ENCODE measurements around the gene ZWILCH.
"Not testable (repeated sequence)": the region's sequence is repeated elsewhere in the genome, so short reads cannot be mapped to it uniquely, and the experiment has no call there.

Gene ZWILCH

GRCh38 chr15:66581972-66582537 lies 76.9 kb downstream of the ZWILCH start:
- DNase-seq (ENCODE audit: low spot score): no peak

DNA sequence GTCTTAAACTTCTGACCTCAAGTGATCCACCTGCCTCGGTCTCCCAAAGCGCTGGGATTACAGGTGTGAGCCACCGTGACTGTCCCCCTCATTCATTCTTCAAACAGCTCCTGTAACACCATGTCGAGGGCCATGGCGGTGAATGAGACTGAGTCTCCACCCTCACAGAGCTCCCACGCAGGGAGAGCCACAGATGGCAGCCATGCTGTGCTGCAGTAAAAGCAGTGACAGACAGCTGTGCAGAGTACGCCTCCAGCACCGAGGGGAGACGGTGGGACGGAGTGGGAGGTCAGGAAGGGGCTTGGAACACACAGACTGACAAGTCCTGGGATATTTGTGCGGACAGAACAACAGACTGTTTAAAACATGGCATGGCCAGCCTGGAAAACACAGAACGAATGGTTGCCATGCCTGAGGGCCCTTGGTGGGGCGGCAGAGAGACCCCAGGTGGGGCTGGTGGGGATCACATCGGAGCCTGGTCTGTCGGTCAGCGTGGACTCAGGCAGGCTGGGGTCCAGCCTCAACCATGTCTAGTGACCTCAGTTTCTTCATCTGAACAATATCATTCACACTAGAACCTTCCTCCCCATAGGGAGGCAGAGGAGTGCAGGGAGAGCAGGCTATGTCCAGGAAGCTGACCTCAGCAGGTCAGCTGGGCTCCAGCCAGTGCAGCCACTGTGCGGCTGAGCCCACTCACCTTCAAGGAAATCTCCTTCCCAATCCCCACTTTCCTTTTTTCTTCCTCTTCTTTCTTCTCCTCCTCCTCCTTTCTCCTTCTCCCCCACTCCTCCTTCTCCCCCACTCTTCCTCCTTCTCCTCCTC lies 81.2 kb downstream of the ZWILCH start:
- DNase-seq (ENCODE audit: low spot score): no peak

DNA sequence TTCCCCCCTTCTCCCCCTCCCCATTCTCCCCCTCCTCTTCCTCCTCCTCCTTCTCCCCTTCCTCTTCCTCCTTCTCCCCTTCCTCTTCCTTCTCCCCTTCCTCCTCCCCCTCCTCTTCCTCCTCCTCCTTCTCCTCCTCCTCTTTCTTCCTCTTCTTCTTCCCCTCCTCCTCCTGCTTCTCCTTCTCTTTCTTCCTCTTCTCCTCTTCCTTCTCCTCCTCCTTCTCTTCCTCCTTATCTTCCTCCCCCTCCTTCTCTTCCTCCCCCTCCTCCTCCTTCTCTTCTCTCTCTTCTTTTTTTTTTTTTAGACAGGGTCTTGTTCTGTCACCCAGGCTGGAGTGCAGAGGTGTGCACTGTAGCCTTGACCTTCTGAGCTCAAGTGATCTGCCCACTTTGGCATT lies 81.9 kb downstream of the ZWILCH start:
- no peak for DNase-seq (ENCODE audit: low spot score)

DNA sequence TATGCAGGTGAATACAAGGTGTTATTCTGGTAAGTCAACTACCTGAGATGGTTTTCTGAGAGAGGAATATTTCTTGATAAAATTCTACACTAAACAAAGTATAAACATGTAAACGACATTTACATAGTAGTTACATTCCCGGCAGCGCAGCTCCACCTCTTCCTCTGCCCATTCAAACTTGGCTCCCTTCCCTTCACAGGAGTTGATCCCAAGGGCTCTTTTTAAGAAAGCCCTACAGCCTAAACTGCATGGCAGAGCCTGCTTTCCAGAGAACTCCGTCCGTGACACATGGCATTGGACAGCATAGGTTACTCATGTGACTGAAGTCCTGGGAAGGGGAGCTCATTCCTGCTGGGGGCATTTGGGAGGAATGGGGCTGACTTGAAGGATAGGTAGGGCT lies 82.6 kb downstream of the ZWILCH start:
- DNase-seq (ENCODE audit: low spot score): no peak

GRCh38 chr15:66588537-66588936 lies 83.4 kb downstream of the ZWILCH start:
- no peak for DNase-seq (ENCODE audit: low spot score)

DNA sequence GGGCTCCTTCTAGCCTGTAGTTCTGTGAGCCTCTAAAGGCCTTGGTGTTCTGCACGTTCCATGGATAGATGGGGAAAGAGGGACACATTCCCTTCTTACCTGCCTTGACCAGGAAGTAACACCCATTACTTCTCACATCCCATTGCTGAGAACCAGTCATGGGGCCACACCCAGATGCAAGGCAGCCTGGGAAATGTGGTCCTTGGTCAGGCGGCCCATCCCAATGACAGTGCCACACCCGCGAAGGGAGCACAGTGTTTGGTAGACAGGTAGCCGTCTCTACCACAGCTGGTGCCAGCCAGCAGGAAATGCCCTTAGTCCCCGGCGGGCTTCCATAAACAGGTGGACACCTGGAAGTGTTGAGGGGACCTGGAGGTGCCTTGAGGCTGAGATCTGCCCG lies 83.8 kb downstream of the ZWILCH start:
- DNase-seq (ENCODE audit: low spot score): no peak

DNA sequence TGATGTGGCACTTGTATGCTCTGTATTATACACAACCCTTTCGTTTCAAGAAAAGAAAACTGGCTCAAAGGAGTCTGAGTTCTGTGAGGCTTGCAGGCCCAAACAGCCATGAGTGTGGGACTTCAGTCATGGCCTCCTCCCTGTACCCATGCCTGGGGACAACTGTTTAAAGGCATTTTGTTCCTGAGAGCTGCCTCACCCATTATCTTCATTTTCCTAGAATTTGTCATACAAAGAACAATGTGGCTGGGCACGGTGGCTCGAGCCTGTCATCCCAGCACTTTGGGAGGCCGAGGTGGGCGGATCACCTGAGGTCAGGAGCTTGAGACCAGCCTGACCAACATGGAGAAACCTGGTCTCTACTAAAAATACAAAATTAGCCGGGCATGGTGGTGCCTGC lies 84.3 kb downstream of the ZWILCH start:
- not testable (repeated sequence) for DNase-seq (ENCODE audit: low spot score)

GRCh38 chr15:66590435-66590834 lies 85.3 kb downstream of the ZWILCH start:
- no peak for DNase-seq (ENCODE audit: low spot score)

- no peak for DNase-seq (ENCODE audit: low spot score)
These were observed 86.3 kb downstream of the ZWILCH start for GRCh38 chr15:66591322-66591862.

DNA sequence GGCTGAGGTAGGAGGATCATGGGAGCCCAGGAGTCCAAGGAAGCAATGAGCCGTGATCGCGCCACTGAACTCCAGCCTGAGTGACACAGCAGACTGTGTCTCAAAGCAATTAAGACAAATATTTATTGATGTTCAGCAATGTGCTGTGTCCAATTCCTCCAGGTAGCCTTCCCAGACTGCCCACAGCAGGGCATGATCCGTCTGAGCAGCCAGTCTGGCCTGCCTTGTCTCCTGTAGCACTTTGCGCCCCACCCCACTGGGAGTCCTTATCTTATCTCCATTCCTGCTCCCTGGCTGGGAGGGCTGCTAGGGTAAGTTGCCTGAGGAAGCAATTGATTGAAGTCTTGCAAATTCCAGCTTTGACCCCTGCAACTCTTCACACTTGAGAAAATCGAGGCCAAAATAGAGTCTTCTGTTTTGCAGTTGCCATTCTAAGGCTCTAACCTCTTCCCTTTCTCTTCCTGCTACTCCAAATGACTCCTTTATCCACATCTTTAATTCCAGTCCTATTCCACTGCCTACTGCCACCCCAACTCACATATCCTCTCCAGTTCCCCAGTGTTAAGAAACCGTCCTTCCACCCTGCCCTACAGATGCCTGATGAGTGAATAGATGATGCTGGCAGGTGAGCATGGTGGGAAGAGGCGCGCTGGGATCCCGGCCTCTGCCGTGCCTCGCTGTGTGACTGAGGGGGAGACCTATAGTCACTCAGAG lies 87.5 kb downstream of the ZWILCH start:
- no peak for DNase-seq (ENCODE audit: low spot score)

DNA sequence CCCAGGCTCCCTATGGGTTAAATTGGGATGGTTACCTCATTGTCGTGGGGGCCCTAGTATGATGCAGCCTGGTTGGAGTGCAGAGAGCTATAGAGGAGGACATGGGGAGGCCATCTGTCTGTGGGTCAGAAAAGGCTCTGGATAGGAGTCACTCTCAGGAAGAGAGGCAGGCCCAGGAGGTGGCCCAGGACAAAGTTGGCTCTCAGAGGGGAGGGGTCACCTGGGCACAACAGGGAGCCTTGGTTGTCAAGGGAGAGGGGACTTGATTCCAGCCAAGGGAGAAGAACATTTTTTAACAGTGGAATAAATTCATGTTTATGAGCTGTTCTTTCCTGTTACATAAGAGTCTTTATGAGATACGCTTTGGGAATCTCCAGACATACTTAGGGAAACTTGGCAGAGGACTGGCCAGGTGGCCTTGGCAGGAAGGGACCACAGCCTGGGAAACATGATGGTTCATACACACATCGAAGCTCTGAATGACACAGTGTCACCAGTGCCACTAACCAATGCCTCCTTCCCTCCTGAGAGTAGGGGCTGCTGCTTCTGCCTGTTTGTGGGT lies 88.2 kb downstream of the ZWILCH start:
- no peak for DNase-seq (ENCODE audit: low spot score)

DNA sequence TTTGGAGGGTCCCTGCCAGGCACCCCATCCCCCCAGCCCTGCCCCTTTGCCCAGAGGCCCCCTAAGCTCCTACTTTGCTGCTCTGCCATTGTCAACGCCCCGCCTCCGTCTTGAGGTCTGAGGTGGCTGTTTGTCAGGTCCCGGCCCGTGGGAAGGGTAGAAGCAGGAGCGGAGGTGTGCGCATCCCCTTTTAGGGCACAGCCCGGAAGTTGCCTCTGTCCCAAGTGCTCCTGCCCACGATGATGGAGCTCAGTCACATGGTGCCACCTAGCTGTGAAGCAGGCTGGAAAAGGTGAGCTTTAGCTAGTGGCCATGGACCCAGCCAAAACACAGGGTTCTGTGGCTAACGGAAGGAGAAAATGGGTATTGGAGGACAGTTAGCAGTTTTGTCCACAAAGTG lies 89.2 kb downstream of the ZWILCH start:
- no peak for DNase-seq (ENCODE audit: low spot score)

DNA sequence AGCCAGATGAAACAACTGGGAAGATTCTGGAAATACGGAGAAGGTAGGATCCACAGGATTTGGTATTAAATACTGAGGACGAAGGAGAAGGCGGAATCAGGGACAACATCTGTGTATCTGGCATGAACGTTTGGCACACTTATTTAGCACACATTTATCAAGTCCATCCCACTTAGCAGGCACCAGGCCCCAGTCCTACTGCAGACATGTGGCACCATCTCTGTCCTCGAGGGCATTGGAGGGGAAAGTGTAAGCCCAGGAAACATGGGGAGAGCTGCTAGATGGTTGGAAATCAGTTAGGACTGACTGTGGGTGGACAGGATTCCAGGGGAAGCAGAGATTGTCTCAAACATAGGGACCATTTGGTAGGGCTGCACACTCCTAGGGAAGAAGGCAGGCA lies 89.7 kb downstream of the ZWILCH start:
- DNase-seq (ENCODE audit: low spot score): no peak

- DNase-seq (ENCODE audit: low spot score): no peak
These were observed 90.2 kb downstream of the ZWILCH start for GRCh38 chr15:66595332-66595731.

- DNase-seq (ENCODE audit: low spot score): no peak
These were observed 90.9 kb downstream of the ZWILCH start for GRCh38 chr15:66595931-66596545.

DNA sequence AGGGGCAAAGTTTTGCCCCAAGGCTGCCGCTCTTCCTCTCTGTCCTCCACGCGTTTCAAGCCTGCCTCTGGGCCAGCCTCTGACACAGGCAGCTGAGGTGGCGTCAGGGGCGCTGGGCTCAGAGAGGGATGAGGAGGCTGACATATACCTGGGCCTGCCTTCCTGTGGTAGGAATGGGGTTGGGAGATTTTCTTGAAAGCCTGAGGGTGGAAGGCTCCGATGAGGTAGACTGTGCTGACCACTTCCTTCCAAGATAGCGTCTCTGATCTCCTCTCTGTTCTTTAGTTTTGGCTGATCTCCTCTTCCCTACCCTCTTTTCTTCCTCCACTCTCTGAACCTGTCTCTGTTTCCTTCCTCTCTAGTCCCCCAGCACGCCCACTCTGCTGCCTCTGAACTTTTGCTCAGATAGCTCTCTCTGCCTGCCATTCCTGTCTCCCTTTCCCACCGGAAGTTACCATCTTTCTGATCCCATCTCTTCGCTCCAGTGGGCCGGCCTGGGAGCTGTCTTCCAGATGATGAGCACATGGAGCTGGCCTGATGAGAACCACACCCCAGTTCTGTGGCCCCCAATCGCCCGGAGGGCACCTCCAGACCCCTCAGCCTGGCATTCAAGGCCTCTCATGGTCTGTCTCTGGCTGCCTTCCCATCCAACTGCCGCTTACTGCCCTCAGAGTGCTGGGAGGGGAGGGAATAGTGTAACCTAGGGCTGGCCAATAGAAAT lies 93.1 kb downstream of the ZWILCH start:
- DNase-seq (ENCODE audit: low spot score): no peak

Measured in CD4-positive, alpha-beta T cell treated with Interleukin-15 for 4 hours (primary cell).